Stimulated activated naive CD8-positive, alpha-beta T cell treated with anti-CD3 and anti-CD28 coated beads, Interleukin-15, Interleukin-2, amounts not matched to agents 100 ng/mL and 50 ng/mL, for 24 hours (primary cell): Measurements from ENCODE around the gene TCEA2.

Experiments used
- H3K27ac Mint-ChIP-seq: one replicate; pipeline ENCODE4 v1.8.0; 2021; ENCODE audit warnings: mild to moderate bottlenecking, mixed read lengths
- H3K27me3 Mint-ChIP-seq: one replicate; pipeline ENCODE4 v1.8.0; 2021; ENCODE audit warnings: mixed read lengths
- H3K36me3 Mint-ChIP-seq: one replicate; pipeline ENCODE4 v1.8.0; 2021; ENCODE audit warnings: low read depth, mixed read lengths
- H3K4me1 Mint-ChIP-seq: one replicate; pipeline ENCODE4 v1.8.0; 2021; ENCODE audit warnings: low read depth, mixed read lengths
- H3K4me3 Mint-ChIP-seq: one replicate; pipeline ENCODE4 v1.8.0; 2021; ENCODE audit warnings: mild to moderate bottlenecking, mixed read lengths
- H3K9me3 Mint-ChIP-seq: one replicate; pipeline ENCODE4 v1.8.0; 2021; ENCODE audit warnings: mixed read lengths

TCEA2 gene

GRCh38 chr20:64062596-64063388 is at the start of gene TCEA2:
Gene TCEA2 (plus strand): TSS chr20:64063198. CDS start chr20:64063313, 115 bp downstream.
- no peaks in the 10 kb centered on the region for H3K27me3 Mint-ChIP-seq
- peak within 1 kb of the TSS; percentile 79 for H3K27ac Mint-ChIP-seq
- H3K4me1 Mint-ChIP-seq = peaks cover 56% of the 10 kb centered on the region
- H3K4me3 Mint-ChIP-seq = peak within 1 kb of the TSS; percentile 83
- H3K9me3 Mint-ChIP-seq = no peaks in the 10 kb centered on the region
- no peaks in the 10 kb centered on the region for H3K36me3 Mint-ChIP-seq

- no peaks in the 10 kb centered on the region for H3K9me3 Mint-ChIP-seq
- no peak overlapping the region for H3K27ac Mint-ChIP-seq
- H3K36me3 Mint-ChIP-seq = peaks cover 71% of the 10 kb centered on the region
- no peaks in the 10 kb centered on the region for H3K27me3 Mint-ChIP-seq
- H3K4me1 Mint-ChIP-seq = peaks cover 28% of the 10 kb centered on the region
- no peak overlapping the region for H3K4me3 Mint-ChIP-seq
Measured at GRCh38 chr20:64015635-64016034, 47.4 kb upstream of the TCEA2 start.

GRCh38 chr20:64021124-64021975 is 41.6 kb upstream of the TCEA2 start:
- Mint-ChIP-seq H3K4me3 (no peak overlapping the region), H3K36me3 (peaks cover 64% of the 10 kb centered on the region), H3K27ac (no peak overlapping the region), H3K27me3 (no peaks in the 10 kb centered on the region), H3K9me3 (no peaks in the 10 kb centered on the region), H3K4me1 (no peaks in the 10 kb centered on the region)

GRCh38 chr20:64022671-64023360 is 40.2 kb upstream of the TCEA2 start:
- H3K36me3 Mint-ChIP-seq = peaks cover 65% of the 10 kb centered on the region
- H3K27ac Mint-ChIP-seq = no peak overlapping the region
- H3K27me3 Mint-ChIP-seq = no peaks in the 10 kb centered on the region
- H3K9me3 Mint-ChIP-seq = no peaks in the 10 kb centered on the region
- no peaks in the 10 kb centered on the region for H3K4me1 Mint-ChIP-seq
- H3K4me3 Mint-ChIP-seq = no peak overlapping the region

- no peaks in the 10 kb centered on the region for H3K27me3 Mint-ChIP-seq
- peaks cover 65% of the 10 kb centered on the region for H3K36me3 Mint-ChIP-seq
- no peak overlapping the region for H3K27ac Mint-ChIP-seq
- H3K4me1 Mint-ChIP-seq = no peaks in the 10 kb centered on the region
- H3K9me3 Mint-ChIP-seq = no peaks in the 10 kb centered on the region
- no peak overlapping the region for H3K4me3 Mint-ChIP-seq
Measured at GRCh38 chr20:64023361-64024140, 39.4 kb upstream of the TCEA2 start.

GRCh38 chr20:64024141-64024990 is 38.6 kb upstream of the TCEA2 start:
- no peaks in the 10 kb centered on the region for H3K9me3 Mint-ChIP-seq
- no peaks in the 10 kb centered on the region for H3K4me1 Mint-ChIP-seq
- no peak overlapping the region for H3K4me3 Mint-ChIP-seq
- no peak overlapping the region for H3K27ac Mint-ChIP-seq
- peaks cover 63% of the 10 kb centered on the region for H3K36me3 Mint-ChIP-seq
- no peaks in the 10 kb centered on the region for H3K27me3 Mint-ChIP-seq

- Mint-ChIP-seq H3K27me3 (no peaks in the 10 kb centered on the region), H3K27ac (no peak overlapping the region), H3K36me3 (peaks cover 60% of the 10 kb centered on the region), H3K4me1 (no peaks in the 10 kb centered on the region), H3K9me3 (no peaks in the 10 kb centered on the region), H3K4me3 (no peak overlapping the region)
Measured at GRCh38 chr20:64025101-64025825, 37.7 kb upstream of the TCEA2 start.

GRCh38 chr20:64025826-64026412 is 37.1 kb upstream of the TCEA2 start:
- Mint-ChIP-seq H3K4me1 (no peaks in the 10 kb centered on the region), H3K4me3 (no peak overlapping the region), H3K27ac (no peak overlapping the region), H3K9me3 (no peaks in the 10 kb centered on the region), H3K36me3 (peaks cover 63% of the 10 kb centered on the region), H3K27me3 (no peaks in the 10 kb centered on the region)

- Mint-ChIP-seq H3K27me3 (no peaks in the 10 kb centered on the region), H3K9me3 (no peaks in the 10 kb centered on the region), H3K36me3 (peaks cover 58% of the 10 kb centered on the region), H3K4me3 (no peak overlapping the region), H3K27ac (no peak overlapping the region), H3K4me1 (peaks cover 1% of the 10 kb centered on the region)
Measured at GRCh38 chr20:64027981-64028685, 34.9 kb upstream of the TCEA2 start.

- Mint-ChIP-seq H3K4me1 (peaks cover 15% of the 10 kb centered on the region), H3K27ac (no peak overlapping the region), H3K27me3 (no peaks in the 10 kb centered on the region), H3K9me3 (no peaks in the 10 kb centered on the region), H3K36me3 (peaks cover 57% of the 10 kb centered on the region), H3K4me3 (no peak overlapping the region)
Measured at GRCh38 chr20:64029293-64030117, 33.5 kb upstream of the TCEA2 start.

- H3K4me3 Mint-ChIP-seq = no peak overlapping the region
- H3K27me3 Mint-ChIP-seq = no peaks in the 10 kb centered on the region
- no peak overlapping the region for H3K27ac Mint-ChIP-seq
- H3K36me3 Mint-ChIP-seq = peaks cover 53% of the 10 kb centered on the region
- no peaks in the 10 kb centered on the region for H3K9me3 Mint-ChIP-seq
- H3K4me1 Mint-ChIP-seq = peaks cover 25% of the 10 kb centered on the region
Measured at GRCh38 chr20:64030371-64031134, 32.4 kb upstream of the TCEA2 start.
